ENCODE measurements around the gene CDPF1. TPM values are rescaled to one million over a fixed set of nuclear protein-coding genes. Genes with fewer than 3 reads are reported as not detected.

The CDPF1 gene
- total RNA-seq, 1 experiment from 2014 or later = 8.1 TPM

- no peaks in the 10 kb centered on the region; the same call in 1 of the 2 replicates for H3K27me3 Mint-ChIP-seq (ENCODE audit: low read depth)
- Histone ChIP-seq H3K9me3 (ENCODE audit: control insufficient read depth, low read depth, low read length) (no peaks in the 10 kb centered on the region), H3K4me2 (ENCODE audit: insufficient read depth, insufficient read length, low read length) (no peak overlapping the region), H3K27ac (ENCODE audit: insufficient read length, low read depth, low read length) (no peak overlapping the region), H2BK5ac (ENCODE audit: insufficient read length, low read length) (no peak overlapping the region), H3K14ac (ENCODE audit: insufficient read depth, low read length) (no peak overlapping the region), H2BK15ac (ENCODE audit: low read depth, low read length) (no peak overlapping the region), H4K91ac (ENCODE audit: insufficient read length, low read depth, low read length) (no peak overlapping the region), H4K8ac (replicated peaks; ENCODE audit: insufficient read length, low read depth, low read length) (no peak overlapping the region), H2AK5ac (ENCODE audit: insufficient read length, low read length) (no peak overlapping the region), H3K27me3 (ENCODE audit: insufficient read depth, low read length) (no peaks in the 10 kb centered on the region), H3K79me2 (ENCODE audit: insufficient read depth, low read length) (no peaks in the 10 kb centered on the region), H2BK120ac (ENCODE audit: low read depth, low read length, poor library complexity, severe bottlenecking) (no peak overlapping the region), H3T11ph (ENCODE audit: low read length) (no peak overlapping the region), H2BK12ac (ENCODE audit: insufficient read length, low read depth, low read length) (no peak overlapping the region), H3K23ac (ENCODE audit: insufficient read length, low read depth, low read length) (no peak overlapping the region), H2AFZ (ENCODE audit: low read length) (no peak overlapping the region), H3K56ac (ENCODE audit: insufficient read length, low read depth, low read length) (no peak overlapping the region), H4K5ac (ENCODE audit: insufficient read length, low read depth, low read length) (no peak overlapping the region), H3K18ac (ENCODE audit: insufficient read length, low read depth, low read length) (no peak overlapping the region), H3K23me2 (ENCODE audit: insufficient read length, low read depth, low read length, poor library complexity, severe bottlenecking) (no peaks in the 10 kb centered on the region), H3K9ac (ENCODE audit: extremely low read depth, insufficient read length, low read length) (no peak overlapping the region), H3K4ac (ENCODE audit: low read depth, low read length) (no peak overlapping the region), H4K20me1 (ENCODE audit: control insufficient read depth, insufficient read depth, insufficient read length) (no peaks in the 10 kb centered on the region), H3K4me1 (ENCODE audit: insufficient read depth, low read length) (no peaks in the 10 kb centered on the region), H3K79me1 (ENCODE audit: insufficient read depth, low read depth, low read length, poor library complexity, severe bottlenecking) (no peaks in the 10 kb centered on the region), H2BK20ac (ENCODE audit: low read depth, low read length, poor library complexity, severe bottlenecking) (no peak overlapping the region)
- WGBS (ENCODE audit: extremely low coverage, insufficient read length, low lambda C conversion rate) = 100% methylated on average over 8 of the region's 28 CpGs
- no peak for DNase-seq
- TF ChIP-seq CTCF (conservative IDR thresholded peaks at IDR 0.05) = no peak
- no peak overlapping the region for H3K4me3 Mint-ChIP-seq
- H3K36me3 Mint-ChIP-seq (ENCODE audit: insufficient read depth in 1 of 3, low read depth in 3 of 3) = peaks cover 10 to 36% (median 16%) of the 10 kb centered on the region in 3 experiments
- peaks cover 20 to 29% of the 10 kb centered on the region in 2 experiments for H3K9me3 Mint-ChIP-seq
- H3K27ac Mint-ChIP-seq = peak overlapping the region in 1 of 3 experiments; percentile 24; a peak in 1 of 7 replicates
- H3K4me1 Mint-ChIP-seq = no peaks in the 10 kb centered on the region
Observed at GRCh38 chr22:46214616-46215015, 35.5 kb downstream of the CDPF1 start.
